Ovary (tissue), 3 donors: ENCODE measurements around the gene ADRA2C.

Source experiments
- CTCF ChIP-seq, 3 donors: fragments of 450-650 bp in 2 of 3; fragments of 200-600 bp in 1 of 3; IDR thresholded peaks; one replicate each; pipeline versions ENCODE4 v1.5.1 to v1.8.0; 2016 to 2022; ENCODE audit warnings: antibody characterized with exemption in 3 of 3, mild to moderate bottlenecking in 1 of 3
- EP300 ChIP-seq: sonication (generic); formaldehyde crosslinking; IDR thresholded peaks from one replicate; pipeline ENCODE4 v1.6.1; 2017; ENCODE audit warnings: antibody characterized with exemption
- donor health status: DM: no; HTN: no; CAD: no.

GRCh38 chr4:3746701-3747580 lies 19.2 kb upstream of the ADRA2C start:
- no peak for TF ChIP-seq CTCF (IDR thresholded peaks at IDR 0.05)
- no peak for TF ChIP-seq EP300
